AG09309 (cell line): ENCODE measurements around the gene ZSWIM5.
"Not testable (repeated sequence)": the region's sequence is repeated elsewhere in the genome, so short reads cannot be mapped to it uniquely, and the experiment has no call there.

Experiments
- DNase-seq: peaks from one replicate; pipeline ENCODE4 v3.0.0-alpha.2; 2010; ENCODE audit warnings: low read depth
- H3K4me3 ChIP-seq: 2 replicates; pipeline ENCODE4 v1.5.1; 2011; ENCODE audit warnings: mild to moderate bottlenecking, low read depth, low read length, moderate library complexity; ENCODE audit not compliant: control insufficient read depth
- CTCF ChIP-seq: IDR thresholded peaks from 2 replicates; pipeline ENCODE4 v1.5.1; 2011; ENCODE audit warnings: mild to moderate bottlenecking, low read depth, low read length, inconsistent platforms; ENCODE audit not compliant: insufficient read depth, control insufficient read depth; ENCODE audit errors: missing control alignments

Gene ZSWIM5

GRCh38 chr1:45162041-45163035 lies 44.1 kb downstream of the ZSWIM5 start:
- DNase-seq, H3K4me3 ChIP-seq: not testable (repeated sequence)

- H3K4me3 ChIP-seq, result no peak overlapping the region
- no peak for TF ChIP-seq CTCF
- DNase-seq, result no peak
These were observed 50.4 kb downstream of the ZSWIM5 start for GRCh38 chr1:45155957-45156356.

GRCh38 chr1:45155423-45155822 lies 51.0 kb downstream of the ZSWIM5 start:
- H3K4me3 ChIP-seq, result no peak overlapping the region
- no peak for DNase-seq
- TF ChIP-seq CTCF, result no peak

- no peak for TF ChIP-seq CTCF
- no peak for DNase-seq
- no peak overlapping the region for H3K4me3 ChIP-seq
These were observed 54.3 kb downstream of the ZSWIM5 start for GRCh38 chr1:45152126-45152525.

GRCh38 chr1:45148209-45148825 lies 58.1 kb downstream of the ZSWIM5 start:
- TF ChIP-seq CTCF, result no peak
- no peak for DNase-seq
- H3K4me3 ChIP-seq, result no peak overlapping the region

GRCh38 chr1:45146833-45147232 lies 59.6 kb downstream of the ZSWIM5 start:
- no peak overlapping the region for H3K4me3 ChIP-seq
- DNase-seq, result no peak
- TF ChIP-seq CTCF, result no peak

- TF ChIP-seq CTCF, result no peak
- no peak for DNase-seq
- H3K4me3 ChIP-seq, result no peak overlapping the region
These were observed 65.0 kb downstream of the ZSWIM5 start for GRCh38 chr1:45141247-45142003.
